ENCODE results near the gene LDLRAD4.

Gene LDLRAD4

GRCh38 chr18:13570216-13570615, 351.7 kb downstream of the LDLRAD4 start:
- Histone ChIP-seq H3K27me3 (ENCODE audit: control insufficient read depth, insufficient read depth, low read length) (no peaks in the 10 kb centered on the region), H3K4me3 (ENCODE audit: low read depth, low read length) (no peak overlapping the region), H3K4me1 (no peaks in the 10 kb centered on the region), H3K9ac (no peak overlapping the region), H2AFZ (no peak overlapping the region), H3K79me2 (no peaks in the 10 kb centered on the region), H3K27ac (no peak overlapping the region), H3K36me3 (ENCODE audit: control insufficient read depth, insufficient read depth, low read length) (no peaks in the 10 kb centered on the region), H3K4me2 (ENCODE audit: low read length) (no peak overlapping the region), H3K9me3 (ENCODE audit: control insufficient read depth, low read length) (no peaks in the 10 kb centered on the region)
- TF ChIP-seq CTCF (IDR thresholded peaks at IDR 0.05), result no peak

GRCh38 chr18:13570856-13571495, 352.4 kb downstream of the LDLRAD4 start:
- no peaks in the 10 kb centered on the region for H3K27me3 ChIP-seq (ENCODE audit: control insufficient read depth, insufficient read depth, low read length)
- no peak overlapping the region for H2AFZ ChIP-seq
- no peak overlapping the region for H3K4me2 ChIP-seq (ENCODE audit: low read length)
- no peaks in the 10 kb centered on the region for H3K9me3 ChIP-seq (ENCODE audit: control insufficient read depth, low read length)
- no peak overlapping the region for H3K4me3 ChIP-seq (ENCODE audit: low read depth, low read length)
- no peak for TF ChIP-seq CTCF (IDR thresholded peaks at IDR 0.05)
- no peak overlapping the region for H3K27ac ChIP-seq
- H3K79me2 ChIP-seq, result peaks cover 3% of the 10 kb centered on the region
- H3K36me3 ChIP-seq (ENCODE audit: control insufficient read depth, insufficient read depth, low read length), result no peaks in the 10 kb centered on the region
- no peak overlapping the region for H3K9ac ChIP-seq
- H3K4me1 ChIP-seq, result no peaks in the 10 kb centered on the region

- Histone ChIP-seq H3K79me2 (peaks cover 6% of the 10 kb centered on the region), H3K9me3 (ENCODE audit: control insufficient read depth, low read length) (no peaks in the 10 kb centered on the region), H3K27me3 (ENCODE audit: control insufficient read depth, insufficient read depth, low read length) (no peaks in the 10 kb centered on the region), H3K4me3 (ENCODE audit: low read depth, low read length) (no peak overlapping the region), H3K36me3 (ENCODE audit: control insufficient read depth, insufficient read depth, low read length) (no peaks in the 10 kb centered on the region), H3K4me1 (no peaks in the 10 kb centered on the region), H3K4me2 (ENCODE audit: low read length) (no peak overlapping the region), H3K9ac (no peak overlapping the region), H3K27ac (no peak overlapping the region), H2AFZ (no peak overlapping the region)
- no peak for TF ChIP-seq CTCF (IDR thresholded peaks at IDR 0.05)
Observed at GRCh38 chr18:13572148-13572547, 353.6 kb downstream of the LDLRAD4 start.

GRCh38 chr18:13572721-13573120, 354.2 kb downstream of the LDLRAD4 start:
- H3K9me3 ChIP-seq (ENCODE audit: control insufficient read depth, low read length), result no peaks in the 10 kb centered on the region
- H3K4me1 ChIP-seq, result no peaks in the 10 kb centered on the region
- no peak overlapping the region for H3K27ac ChIP-seq
- TF ChIP-seq CTCF (IDR thresholded peaks at IDR 0.05), result no peak
- no peaks in the 10 kb centered on the region for H3K27me3 ChIP-seq (ENCODE audit: control insufficient read depth, insufficient read depth, low read length)
- no peak overlapping the region for H2AFZ ChIP-seq
- no peaks in the 10 kb centered on the region for H3K36me3 ChIP-seq (ENCODE audit: control insufficient read depth, insufficient read depth, low read length)
- peaks cover 6% of the 10 kb centered on the region for H3K79me2 ChIP-seq
- no peak overlapping the region for H3K9ac ChIP-seq
- H3K4me2 ChIP-seq (ENCODE audit: low read length), result no peak overlapping the region
- H3K4me3 ChIP-seq (ENCODE audit: low read depth, low read length), result no peak overlapping the region

GRCh38 chr18:13573750-13574149, 355.2 kb downstream of the LDLRAD4 start:
- H3K4me1 ChIP-seq, result no peaks in the 10 kb centered on the region
- no peaks in the 10 kb centered on the region for H3K9me3 ChIP-seq (ENCODE audit: control insufficient read depth, low read length)
- H3K27me3 ChIP-seq (ENCODE audit: control insufficient read depth, insufficient read depth, low read length), result no peaks in the 10 kb centered on the region
- no peak overlapping the region for H3K4me2 ChIP-seq (ENCODE audit: low read length)
- no peak overlapping the region for H2AFZ ChIP-seq
- peaks cover 6% of the 10 kb centered on the region for H3K79me2 ChIP-seq
- H3K36me3 ChIP-seq (ENCODE audit: control insufficient read depth, insufficient read depth, low read length), result no peaks in the 10 kb centered on the region
- TF ChIP-seq CTCF (IDR thresholded peaks at IDR 0.05), result no peak
- H3K9ac ChIP-seq, result no peak overlapping the region
- H3K27ac ChIP-seq, result no peak overlapping the region
- H3K4me3 ChIP-seq (ENCODE audit: low read depth, low read length), result no peak overlapping the region
